Vagina (tissue), 2 donors: ENCODE results near the gene DCHS2. TPM values are rescaled to one million over a fixed set of nuclear protein-coding genes. Genes with fewer than 3 reads are reported as not detected.

Source experiments
- DNase-seq, 2 donors: peaks; one replicate each; pipeline ENCODE4 v3.0.0-alpha.2; 2017; ENCODE audit errors: extremely low spot score in 2 of 2
- H3K27ac ChIP-seq: fragments of 200-600 bp; sonication (generic); one replicate; pipeline ENCODE4 v1.5.1; 2019
- H3K27me3 ChIP-seq: fragments of 200-600 bp; sonication (generic); one replicate; pipeline ENCODE4 v1.5.1; 2019
- H3K36me3 ChIP-seq, 2 donors: fragments of 200-600 bp; sonication (generic); one replicate each; pipeline ENCODE4 v1.5.1; 2017 to 2019
- H3K4me1 ChIP-seq: fragments of 200-600 bp; sonication (generic); one replicate; pipeline ENCODE4 v1.5.1; 2019
- H3K4me3 ChIP-seq, 2 donors: fragments of 200-600 bp; sonication (generic); 1 replicate in 1 of 2; 2 replicates in 1 of 2; pipeline ENCODE4 v1.5.1; 2016 to 2019
- H3K9me3 ChIP-seq: fragments of 200-600 bp; sonication (generic); one replicate; pipeline ENCODE4 v1.5.1; 2019
- POLR2A ChIP-seq, 2 donors: fragments of 450-650 bp; IDR thresholded peaks; one replicate each; pipeline ENCODE4 v1.6.1; 2017; ENCODE audit warnings: antibody characterized with exemption in 2 of 2, mild to moderate bottlenecking in 2 of 2, moderate library complexity in 2 of 2
- POLR2AphosphoS5 ChIP-seq, 2 donors: sonication (generic); formaldehyde crosslinking; IDR thresholded peaks; one replicate each; pipeline ENCODE4 v1.9.0; 2017; ENCODE audit warnings: antibody characterized with exemption in 2 of 2, mild to moderate bottlenecking in 2 of 2, low read depth in 1 of 2; ENCODE audit not compliant: insufficient read depth in 1 of 2
- intact Hi-C: fragments of 100-400 bp; cut with DNase I; formaldehyde crosslinking; loops from one replicate; pipeline ENCODE4 v1.15.1; 2023
- total RNA-seq: library from RNA; depleted of rRNA; stranded (reverse); fragments of >200 nt; gene quantifications from one replicate; pipeline ENCODE4 v1.2.3, GENCODE V29; 2016
- TF ChIP-seq, protein P1 (sequence below), 3 experiments: fragments of 450-650 bp in 2 of 3; fragments of 200-600 bp in 1 of 3; sonication (generic) in 1 of 3; IDR thresholded peaks; one replicate each; pipeline ENCODE4 v1.5.1; 2017 to 2019; ENCODE audit warnings: antibody characterized with exemption in 3 of 3, mild to moderate bottlenecking in 2 of 3, moderate library complexity in 2 of 3

DCHS2 gene
- total RNA-seq, 1 donor from 2014 or later, result 7.9 TPM

DNA sequence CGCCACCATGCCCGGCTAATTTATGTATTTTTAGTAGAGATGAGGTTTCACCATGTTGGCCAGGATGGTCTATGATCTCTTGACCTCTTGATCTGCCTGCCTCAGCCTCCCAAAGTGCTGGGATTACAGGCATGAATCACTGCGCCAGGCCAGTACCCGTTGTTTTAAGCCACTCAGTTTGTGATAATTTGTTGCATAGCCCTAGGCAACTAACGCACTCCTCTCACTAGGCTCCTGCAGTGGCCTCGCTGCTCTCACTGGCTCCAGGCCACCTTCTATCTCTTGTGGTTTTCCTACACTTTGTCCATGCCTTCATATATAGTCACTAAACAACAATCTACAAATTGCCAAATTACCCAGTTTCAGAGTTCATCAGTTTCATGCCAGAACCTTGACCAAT lies 58.1 kb downstream of the DCHS2 start:
- Histone ChIP-seq H3K27ac (no peak overlapping the region), H3K36me3 (no peaks in the 10 kb centered on the region), H3K27me3 (no peaks in the 10 kb centered on the region), H3K9me3 (no peaks in the 10 kb centered on the region), H3K4me3 (no peak overlapping the region), H3K4me1 (no peaks in the 10 kb centered on the region)
- TF ChIP-seq, protein P1, sequence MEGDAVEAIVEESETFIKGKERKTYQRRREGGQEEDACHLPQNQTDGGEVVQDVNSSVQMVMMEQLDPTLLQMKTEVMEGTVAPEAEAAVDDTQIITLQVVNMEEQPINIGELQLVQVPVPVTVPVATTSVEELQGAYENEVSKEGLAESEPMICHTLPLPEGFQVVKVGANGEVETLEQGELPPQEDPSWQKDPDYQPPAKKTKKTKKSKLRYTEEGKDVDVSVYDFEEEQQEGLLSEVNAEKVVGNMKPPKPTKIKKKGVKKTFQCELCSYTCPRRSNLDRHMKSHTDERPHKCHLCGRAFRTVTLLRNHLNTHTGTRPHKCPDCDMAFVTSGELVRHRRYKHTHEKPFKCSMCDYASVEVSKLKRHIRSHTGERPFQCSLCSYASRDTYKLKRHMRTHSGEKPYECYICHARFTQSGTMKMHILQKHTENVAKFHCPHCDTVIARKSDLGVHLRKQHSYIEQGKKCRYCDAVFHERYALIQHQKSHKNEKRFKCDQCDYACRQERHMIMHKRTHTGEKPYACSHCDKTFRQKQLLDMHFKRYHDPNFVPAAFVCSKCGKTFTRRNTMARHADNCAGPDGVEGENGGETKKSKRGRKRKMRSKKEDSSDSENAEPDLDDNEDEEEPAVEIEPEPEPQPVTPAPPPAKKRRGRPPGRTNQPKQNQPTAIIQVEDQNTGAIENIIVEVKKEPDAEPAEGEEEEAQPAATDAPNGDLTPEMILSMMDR (IDR thresholded peaks at IDR 0.05), result no peak
- TF ChIP-seq POLR2AphosphoS5 (IDR thresholded peaks at IDR 0.05; ENCODE audit: insufficient read depth in 1 of 2, low read depth in 1 of 2) (no peak), POLR2A (IDR thresholded peaks at IDR 0.05) (no peak)
- no peak for DNase-seq
- intact Hi-C loops, result no loop called here

DNA sequence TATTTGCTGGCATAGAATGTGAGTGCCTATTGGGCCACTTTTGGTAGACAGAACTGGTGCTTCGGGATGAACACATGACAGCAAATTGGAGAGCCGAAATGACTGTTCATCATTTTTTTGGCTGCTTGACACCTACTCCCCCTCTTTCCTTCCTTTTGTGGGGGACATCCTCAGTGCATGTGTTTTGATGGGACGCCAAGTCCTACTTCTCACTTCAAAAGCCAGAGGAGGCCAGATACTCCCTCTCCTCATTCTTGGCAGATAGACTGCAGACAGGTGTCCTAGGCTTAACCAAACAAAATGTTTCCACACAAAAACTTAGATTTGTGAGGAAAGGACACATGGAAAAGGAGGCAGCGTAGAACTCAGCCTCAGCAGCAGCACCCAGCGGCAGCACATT lies 62.4 kb downstream of the DCHS2 start:
- intact Hi-C loops, result no loop called here
- TF ChIP-seq POLR2A (IDR thresholded peaks at IDR 0.05) (no peak), POLR2AphosphoS5 (IDR thresholded peaks at IDR 0.05; ENCODE audit: insufficient read depth in 1 of 2, low read depth in 1 of 2) (no peak)
- TF ChIP-seq, protein P1 (IDR thresholded peaks at IDR 0.05), result no peak
- Histone ChIP-seq H3K4me3 (no peak overlapping the region), H3K9me3 (no peaks in the 10 kb centered on the region), H3K27me3 (no peaks in the 10 kb centered on the region), H3K36me3 (no peaks in the 10 kb centered on the region), H3K4me1 (no peaks in the 10 kb centered on the region), H3K27ac (no peak overlapping the region)
- no peak for DNase-seq

- no peak overlapping the region for H3K4me3 ChIP-seq
- TF ChIP-seq POLR2AphosphoS5 (IDR thresholded peaks at IDR 0.05; ENCODE audit: insufficient read depth in 1 of 2, low read depth in 1 of 2), result no peak
- TF ChIP-seq POLR2A (IDR thresholded peaks at IDR 0.05), result no peak
- TF ChIP-seq, protein P1 (IDR thresholded peaks at IDR 0.05), result no peak
- intact Hi-C loops, result no loop called here
- H3K27ac ChIP-seq, result no peak overlapping the region
- no peaks in the 10 kb centered on the region for H3K27me3 ChIP-seq
- no peaks in the 10 kb centered on the region for H3K4me1 ChIP-seq
- no peaks in the 10 kb centered on the region for H3K36me3 ChIP-seq
- DNase-seq, result no peak
- no peaks in the 10 kb centered on the region for H3K9me3 ChIP-seq
These were observed 64.5 kb downstream of the DCHS2 start for GRCh38 chr4:154427149-154427548.

GRCh38 chr4:154425514-154425913 lies 66.1 kb downstream of the DCHS2 start:
- Histone ChIP-seq H3K9me3 (no peaks in the 10 kb centered on the region), H3K4me3 (no peak overlapping the region), H3K36me3 (no peaks in the 10 kb centered on the region), H3K27ac (no peak overlapping the region), H3K27me3 (no peaks in the 10 kb centered on the region), H3K4me1 (no peaks in the 10 kb centered on the region)
- intact Hi-C loops, result no loop called here
- no peak for TF ChIP-seq POLR2A (IDR thresholded peaks at IDR 0.05)
- no peak for TF ChIP-seq POLR2AphosphoS5 (IDR thresholded peaks at IDR 0.05; ENCODE audit: insufficient read depth in 1 of 2, low read depth in 1 of 2)
- TF ChIP-seq, protein P1 (IDR thresholded peaks at IDR 0.05), result no peak
- DNase-seq, result no peak

GRCh38 chr4:154424810-154425484 lies 66.7 kb downstream of the DCHS2 start:
- no peak for DNase-seq
- TF ChIP-seq, protein P1 (IDR thresholded peaks at IDR 0.05), result no peak
- no peak for TF ChIP-seq POLR2AphosphoS5 (IDR thresholded peaks at IDR 0.05; ENCODE audit: insufficient read depth in 1 of 2, low read depth in 1 of 2)
- no peak for TF ChIP-seq POLR2A (IDR thresholded peaks at IDR 0.05)
- Histone ChIP-seq H3K36me3 (no peaks in the 10 kb centered on the region), H3K27me3 (no peaks in the 10 kb centered on the region), H3K27ac (no peak overlapping the region), H3K4me1 (no peaks in the 10 kb centered on the region), H3K9me3 (no peaks in the 10 kb centered on the region), H3K4me3 (no peak overlapping the region)
- intact Hi-C loops, result no loop called here
